HEK293 (cell line): Measurements from ENCODE around the gene SLC3A2.

ENCODE experiments used
- GFI1B ChIP-seq: fragments of 450-650 bp; formaldehyde crosslinking; IDR thresholded peaks from 2 replicates; pipeline ENCODE4 v1.5.1; 2016; ENCODE audit warnings: missing biosample characterization, missing genetic modification characterization
- MEIS1 ChIP-seq: sonication (generic); formaldehyde crosslinking; IDR thresholded peaks from 2 replicates; pipeline ENCODE4 v1.8.1; 2022; ENCODE audit warnings: missing genetic modification reagents, mild to moderate bottlenecking, borderline replicate concordance
- MYNN ChIP-seq: fragments of 450-650 bp; formaldehyde crosslinking; IDR thresholded peaks from 2 replicates; pipeline ENCODE4 v1.5.1; 2016; ENCODE audit warnings: missing biosample characterization, missing genetic modification characterization, borderline replicate concordance
- OVOL3 ChIP-seq: fragments of 450-650 bp; formaldehyde crosslinking; IDR thresholded peaks from 2 replicates; pipeline ENCODE4 v1.5.1; 2016; ENCODE audit warnings: missing biosample characterization, missing genetic modification characterization
- SALL2 ChIP-seq: fragments of 450-650 bp; formaldehyde crosslinking; IDR thresholded peaks from 2 replicates; pipeline ENCODE4 v1.5.0; 2017; ENCODE audit warnings: missing biosample characterization, mild to moderate bottlenecking, missing genetic modification characterization, borderline replicate concordance
- SP2 ChIP-seq: fragments of 450-650 bp; formaldehyde crosslinking; IDR thresholded peaks from 2 replicates; pipeline ENCODE4 v1.5.1; 2016; ENCODE audit warnings: missing biosample characterization, missing genetic modification characterization
- ZFHX2 ChIP-seq: fragments of 450-650 bp; formaldehyde crosslinking; conservative IDR thresholded peaks from 2 replicates; pipeline ENCODE4 v1.5.1; 2016; ENCODE audit warnings: missing biosample characterization, missing genetic modification characterization
- ZNF138 ChIP-seq: fragments of 450-650 bp; formaldehyde crosslinking; IDR thresholded peaks from 2 replicates; pipeline ENCODE4 v1.5.1; 2016; ENCODE audit warnings: missing biosample characterization, missing genetic modification characterization, borderline replicate concordance
- ZNF175 ChIP-seq: fragments of 450-650 bp; formaldehyde crosslinking; IDR thresholded peaks from 2 replicates; pipeline ENCODE4 v1.5.1; 2016; ENCODE audit warnings: missing biosample characterization, missing genetic modification characterization
- ZNF248 ChIP-seq: fragments of 450-650 bp; formaldehyde crosslinking; IDR thresholded peaks from 2 replicates; pipeline ENCODE4 v1.5.1; 2017; ENCODE audit warnings: missing biosample characterization, missing genetic modification characterization
- ZNF335 ChIP-seq: fragments of 450-650 bp; formaldehyde crosslinking; conservative IDR thresholded peaks from 2 replicates; pipeline ENCODE4 v1.5.1; 2016; ENCODE audit warnings: missing biosample characterization, missing genetic modification characterization
- ZNF366 ChIP-seq: fragments of 450-650 bp; formaldehyde crosslinking; conservative IDR thresholded peaks from 2 replicates; pipeline ENCODE4 v1.5.1; 2016; ENCODE audit warnings: missing biosample characterization, missing genetic modification characterization
- ZNF404 ChIP-seq: fragments of 450-650 bp; formaldehyde crosslinking; IDR thresholded peaks from 2 replicates; pipeline ENCODE4 v1.5.1; 2017; ENCODE audit warnings: missing biosample characterization, missing genetic modification characterization
- ZNF530 ChIP-seq: fragments of 450-650 bp; formaldehyde crosslinking; IDR thresholded peaks from 2 replicates; pipeline ENCODE4 v1.5.1; 2016; ENCODE audit warnings: low read depth, missing biosample characterization, missing genetic modification characterization
- ZNF549 ChIP-seq: fragments of 450-650 bp; IDR thresholded peaks from 2 replicates; pipeline ENCODE4 v1.5.1; 2018; ENCODE audit warnings: missing biosample characterization, missing genetic modification characterization, mild to moderate bottlenecking, inconsistent platforms, moderate library complexity
- ZNF555 ChIP-seq: fragments of 450-650 bp; formaldehyde crosslinking; conservative IDR thresholded peaks from 2 replicates; pipeline ENCODE4 v1.5.1; 2017; ENCODE audit warnings: missing biosample characterization, mild to moderate bottlenecking, missing genetic modification characterization, inconsistent platforms
- ZNF621 ChIP-seq: fragments of 450-650 bp; formaldehyde crosslinking; IDR thresholded peaks from 2 replicates; pipeline ENCODE4 v1.5.1; 2017; ENCODE audit warnings: missing biosample characterization, missing genetic modification characterization
- ZNF624 ChIP-seq: fragments of 450-650 bp; formaldehyde crosslinking; IDR thresholded peaks from 2 replicates; pipeline ENCODE4 v1.5.1; 2017; ENCODE audit warnings: missing biosample characterization, missing genetic modification characterization
- ZNF664 ChIP-seq: fragments of 450-650 bp; formaldehyde crosslinking; IDR thresholded peaks from 2 replicates; pipeline ENCODE4 v1.5.1; 2016; ENCODE audit warnings: missing biosample characterization, missing genetic modification characterization
- ZNF670 ChIP-seq: fragments of 450-650 bp; formaldehyde crosslinking; IDR thresholded peaks from 2 replicates; pipeline ENCODE4 v1.5.1; 2016; ENCODE audit warnings: missing biosample characterization, missing genetic modification characterization, low read depth
- ZNF768 ChIP-seq: fragments of 450-650 bp; formaldehyde crosslinking; IDR thresholded peaks from 2 replicates; pipeline ENCODE4 v1.5.1; 2018; ENCODE audit warnings: missing biosample characterization, mild to moderate bottlenecking, missing genetic modification characterization
- ZSCAN16 ChIP-seq: fragments of 450-650 bp; formaldehyde crosslinking; IDR thresholded peaks from 2 replicates; pipeline ENCODE4 v1.5.1; 2016; ENCODE audit warnings: missing biosample characterization, missing genetic modification characterization
- TF ChIP-seq, protein P1 (sequence below): fragments of 450-650 bp; IDR thresholded peaks from 2 replicates; pipeline ENCODE4 v1.5.1; 2018; ENCODE audit warnings: missing biosample characterization, mild to moderate bottlenecking, missing genetic modification characterization
- TF ChIP-seq, protein P2 (sequence below): fragments of 450-650 bp; formaldehyde crosslinking; IDR thresholded peaks from 2 replicates; pipeline ENCODE4 v1.5.1; 2016; ENCODE audit warnings: missing biosample characterization, missing genetic modification characterization
- TF ChIP-seq, protein P3 (sequence below): fragments of 450-650 bp; formaldehyde crosslinking; IDR thresholded peaks from 2 replicates; pipeline ENCODE4 v1.5.1; 2016; ENCODE audit warnings: missing biosample characterization, missing genetic modification characterization
- TF ChIP-seq, protein P4 (sequence below): fragments of 450-650 bp; formaldehyde crosslinking; IDR thresholded peaks from 2 replicates; pipeline ENCODE4 v1.5.1; 2017; ENCODE audit warnings: missing biosample characterization, missing genetic modification characterization
- TF ChIP-seq, protein P5 (sequence below): fragments of 450-650 bp; formaldehyde crosslinking; IDR thresholded peaks from 2 replicates; pipeline ENCODE4 v1.5.1; 2016; ENCODE audit warnings: missing biosample characterization, missing genetic modification characterization
- TF ChIP-seq, protein P6 (sequence below): fragments of 450-650 bp; formaldehyde crosslinking; IDR thresholded peaks from 2 replicates; pipeline ENCODE4; 2016; ENCODE audit warnings: missing biosample characterization, missing genetic modification characterization

Gene SLC3A2

DNA sequence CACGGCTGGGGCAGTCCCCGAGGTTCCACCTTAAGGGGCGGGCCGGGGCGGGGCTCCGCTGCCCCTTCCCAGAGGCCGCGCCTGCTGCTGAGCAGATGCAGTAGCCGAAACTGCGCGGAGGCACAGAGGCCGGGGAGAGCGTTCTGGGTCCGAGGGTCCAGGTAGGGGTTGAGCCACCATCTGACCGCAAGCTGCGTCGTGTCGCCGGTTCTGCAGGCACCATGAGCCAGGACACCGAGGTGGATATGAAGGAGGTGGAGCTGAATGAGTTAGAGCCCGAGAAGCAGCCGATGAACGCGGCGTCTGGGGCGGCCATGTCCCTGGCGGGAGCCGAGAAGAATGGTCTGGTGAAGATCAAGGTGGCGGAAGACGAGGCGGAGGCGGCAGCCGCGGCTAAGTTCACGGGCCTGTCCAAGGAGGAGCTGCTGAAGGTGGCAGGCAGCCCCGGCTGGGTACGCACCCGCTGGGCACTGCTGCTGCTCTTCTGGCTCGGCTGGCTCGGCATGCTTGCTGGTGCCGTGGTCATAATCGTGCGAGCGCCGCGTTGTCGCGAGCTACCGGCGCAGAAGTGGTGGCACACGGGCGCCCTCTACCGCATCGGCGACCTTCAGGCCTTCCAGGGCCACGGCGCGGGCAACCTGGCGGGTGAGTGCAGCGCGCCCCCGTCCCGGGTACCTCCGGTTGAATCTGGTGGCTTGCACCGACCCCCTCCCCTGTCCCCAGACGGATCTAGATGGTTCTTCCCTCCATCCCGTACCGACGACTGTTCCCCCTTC lies at the start of gene SLC3A2 (continued):
- TF ChIP-seq, protein P1, sequence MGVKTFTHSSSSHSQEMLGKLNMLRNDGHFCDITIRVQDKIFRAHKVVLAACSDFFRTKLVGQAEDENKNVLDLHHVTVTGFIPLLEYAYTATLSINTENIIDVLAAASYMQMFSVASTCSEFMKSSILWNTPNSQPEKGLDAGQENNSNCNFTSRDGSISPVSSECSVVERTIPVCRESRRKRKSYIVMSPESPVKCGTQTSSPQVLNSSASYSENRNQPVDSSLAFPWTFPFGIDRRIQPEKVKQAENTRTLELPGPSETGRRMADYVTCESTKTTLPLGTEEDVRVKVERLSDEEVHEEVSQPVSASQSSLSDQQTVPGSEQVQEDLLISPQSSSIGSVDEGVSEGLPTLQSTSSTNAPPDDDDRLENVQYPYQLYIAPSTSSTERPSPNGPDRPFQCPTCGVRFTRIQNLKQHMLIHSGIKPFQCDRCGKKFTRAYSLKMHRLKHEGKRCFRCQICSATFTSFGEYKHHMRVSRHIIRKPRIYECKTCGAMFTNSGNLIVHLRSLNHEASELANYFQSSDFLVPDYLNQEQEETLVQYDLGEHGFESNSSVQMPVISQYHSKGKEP: no peak; the same call in 1 of the 2 replicates
- TF ChIP-seq ZNF664: no peak
- TF ChIP-seq ZNF549: no peak
- no peak for TF ChIP-seq ZFHX2 (tag by site-specific recombination)
- no peak for TF ChIP-seq ZNF555 (tag by site-specific recombination)
- TF ChIP-seq, protein P2, sequence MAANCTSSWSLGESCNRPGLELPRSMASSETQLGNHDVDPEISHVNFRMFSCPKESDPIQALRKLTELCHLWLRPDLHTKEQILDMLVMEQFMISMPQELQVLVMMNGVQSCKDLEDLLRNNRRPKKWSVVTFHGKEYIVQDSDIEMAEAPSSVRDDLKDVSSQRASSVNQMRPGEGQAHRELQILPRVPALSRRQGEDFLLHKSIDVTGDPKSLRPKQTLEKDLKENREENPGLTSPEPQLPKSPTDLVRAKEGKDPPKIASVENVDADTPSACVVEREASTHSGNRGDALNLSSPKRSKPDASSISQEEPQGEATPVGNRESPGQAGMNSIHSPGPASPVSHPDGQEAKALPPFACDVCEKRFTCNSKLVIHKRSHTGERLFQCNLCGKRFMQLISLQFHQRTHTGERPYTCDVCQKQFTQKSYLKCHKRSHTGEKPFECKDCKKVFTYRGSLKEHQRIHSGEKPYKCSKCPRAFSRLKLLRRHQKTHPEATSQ (tag by site-specific recombination): peak; percentile 76
- TF ChIP-seq, protein P3, sequence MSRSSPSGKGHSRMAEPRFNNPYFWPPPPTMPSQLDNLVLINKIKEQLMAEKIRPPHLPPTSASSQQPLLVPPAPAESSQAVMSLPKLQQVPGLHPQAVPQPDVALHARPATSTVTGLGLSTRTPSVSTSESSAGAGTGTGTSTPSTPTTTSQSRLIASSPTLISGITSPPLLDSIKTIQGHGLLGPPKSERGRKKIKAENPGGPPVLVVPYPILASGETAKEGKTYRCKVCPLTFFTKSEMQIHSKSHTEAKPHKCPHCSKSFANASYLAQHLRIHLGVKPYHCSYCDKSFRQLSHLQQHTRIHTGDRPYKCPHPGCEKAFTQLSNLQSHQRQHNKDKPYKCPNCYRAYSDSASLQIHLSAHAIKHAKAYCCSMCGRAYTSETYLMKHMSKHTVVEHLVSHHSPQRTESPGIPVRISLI (tag by site-specific recombination): no peak
- TF ChIP-seq ZNF404: no peak
- no peak for TF ChIP-seq SALL2 (tag by site-specific recombination)
- TF ChIP-seq MYNN (tag by site-specific recombination): no peak
- TF ChIP-seq, protein P4, sequence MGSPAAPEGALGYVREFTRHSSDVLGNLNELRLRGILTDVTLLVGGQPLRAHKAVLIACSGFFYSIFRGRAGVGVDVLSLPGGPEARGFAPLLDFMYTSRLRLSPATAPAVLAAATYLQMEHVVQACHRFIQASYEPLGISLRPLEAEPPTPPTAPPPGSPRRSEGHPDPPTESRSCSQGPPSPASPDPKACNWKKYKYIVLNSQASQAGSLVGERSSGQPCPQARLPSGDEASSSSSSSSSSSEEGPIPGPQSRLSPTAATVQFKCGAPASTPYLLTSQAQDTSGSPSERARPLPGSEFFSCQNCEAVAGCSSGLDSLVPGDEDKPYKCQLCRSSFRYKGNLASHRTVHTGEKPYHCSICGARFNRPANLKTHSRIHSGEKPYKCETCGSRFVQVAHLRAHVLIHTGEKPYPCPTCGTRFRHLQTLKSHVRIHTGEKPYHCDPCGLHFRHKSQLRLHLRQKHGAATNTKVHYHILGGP: no peak
- TF ChIP-seq ZNF670 (tag by site-specific recombination): no peak
- TF ChIP-seq ZSCAN16 (tag by site-specific recombination): 0 out of 2 replicates have a peak, but pooled peaks have one; percentile 9
- peak; percentile 33; the same call in 1 of the 2 replicates for TF ChIP-seq ZNF768 (tag by site-specific recombination)
- peak; percentile 92; the same call in 1 of the 2 replicates for TF ChIP-seq SP2 (tag by site-specific recombination)
- TF ChIP-seq ZNF530: no peak
- TF ChIP-seq, protein P5, sequence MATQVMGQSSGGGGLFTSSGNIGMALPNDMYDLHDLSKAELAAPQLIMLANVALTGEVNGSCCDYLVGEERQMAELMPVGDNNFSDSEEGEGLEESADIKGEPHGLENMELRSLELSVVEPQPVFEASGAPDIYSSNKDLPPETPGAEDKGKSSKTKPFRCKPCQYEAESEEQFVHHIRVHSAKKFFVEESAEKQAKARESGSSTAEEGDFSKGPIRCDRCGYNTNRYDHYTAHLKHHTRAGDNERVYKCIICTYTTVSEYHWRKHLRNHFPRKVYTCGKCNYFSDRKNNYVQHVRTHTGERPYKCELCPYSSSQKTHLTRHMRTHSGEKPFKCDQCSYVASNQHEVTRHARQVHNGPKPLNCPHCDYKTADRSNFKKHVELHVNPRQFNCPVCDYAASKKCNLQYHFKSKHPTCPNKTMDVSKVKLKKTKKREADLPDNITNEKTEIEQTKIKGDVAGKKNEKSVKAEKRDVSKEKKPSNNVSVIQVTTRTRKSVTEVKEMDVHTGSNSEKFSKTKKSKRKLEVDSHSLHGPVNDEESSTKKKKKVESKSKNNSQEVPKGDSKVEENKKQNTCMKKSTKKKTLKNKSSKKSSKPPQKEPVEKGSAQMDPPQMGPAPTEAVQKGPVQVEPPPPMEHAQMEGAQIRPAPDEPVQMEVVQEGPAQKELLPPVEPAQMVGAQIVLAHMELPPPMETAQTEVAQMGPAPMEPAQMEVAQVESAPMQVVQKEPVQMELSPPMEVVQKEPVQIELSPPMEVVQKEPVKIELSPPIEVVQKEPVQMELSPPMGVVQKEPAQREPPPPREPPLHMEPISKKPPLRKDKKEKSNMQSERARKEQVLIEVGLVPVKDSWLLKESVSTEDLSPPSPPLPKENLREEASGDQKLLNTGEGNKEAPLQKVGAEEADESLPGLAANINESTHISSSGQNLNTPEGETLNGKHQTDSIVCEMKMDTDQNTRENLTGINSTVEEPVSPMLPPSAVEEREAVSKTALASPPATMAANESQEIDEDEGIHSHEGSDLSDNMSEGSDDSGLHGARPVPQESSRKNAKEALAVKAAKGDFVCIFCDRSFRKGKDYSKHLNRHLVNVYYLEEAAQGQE (tag by site-specific recombination): 0 out of 2 replicates have a peak, but pooled peaks have one; percentile 29
- no peak for TF ChIP-seq ZNF175 (tag by site-specific recombination)
- TF ChIP-seq ZNF138 (tag by site-specific recombination): no peak
- TF ChIP-seq, protein P6, sequence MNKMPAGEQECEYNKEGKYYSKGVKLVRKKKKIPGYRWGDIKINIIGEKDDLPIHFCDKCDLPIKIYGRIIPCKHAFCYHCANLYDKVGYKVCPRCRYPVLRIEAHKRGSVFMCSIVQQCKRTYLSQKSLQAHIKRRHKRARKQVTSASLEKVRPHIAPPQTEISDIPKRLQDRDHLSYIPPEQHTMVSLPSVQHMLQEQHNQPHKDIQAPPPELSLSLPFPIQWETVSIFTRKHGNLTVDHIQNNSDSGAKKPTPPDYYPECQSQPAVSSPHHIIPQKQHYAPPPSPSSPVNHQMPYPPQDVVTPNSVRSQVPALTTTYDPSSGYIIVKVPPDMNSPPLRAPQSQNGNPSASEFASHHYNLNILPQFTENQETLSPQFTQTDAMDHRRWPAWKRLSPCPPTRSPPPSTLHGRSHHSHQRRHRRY (tag by site-specific recombination): no peak; the same call in 1 of the 2 replicates
- no peak for TF ChIP-seq ZNF621 (tag by site-specific recombination)
- TF ChIP-seq ZNF248 (tag by site-specific recombination): no peak
- no peak for TF ChIP-seq OVOL3 (tag by site-specific recombination)
- no peak for TF ChIP-seq GFI1B
- TF ChIP-seq ZNF366: peak; percentile 99
- TF ChIP-seq MEIS1: 0 out of 2 replicates have a peak, but pooled peaks have one; percentile 23
- TF ChIP-seq ZNF335: 0 out of 2 replicates have a peak, but pooled peaks have one; percentile 10
- 0 out of 2 replicates have a peak, but pooled peaks have one; percentile 39 for TF ChIP-seq ZNF624
